GM23338 (cell line): ENCODE measurements around the gene SIGLEC7. TPM values are rescaled to one million over a fixed set of nuclear protein-coding genes. Genes with fewer than 3 reads are reported as not detected.

Source experiments
- ATAC-seq: fragments of 200-7000 bp; cut with Tn5 transposase; 3 replicates; pipeline ENCODE4 v1.9.1; 2020
- DNase-seq: peaks from one replicate; pipeline ENCODE4 v3.0.0-alpha.2; 2015; ENCODE audit warnings: low spot score
- H2AFZ ChIP-seq: fragments of 200-600 bp; sonication (generic); 2 replicates; pipeline ENCODE4 v1.8.0; 2016; ENCODE audit warnings: antibody characterized with exemption, mild to moderate bottlenecking, moderate library complexity
- H3F3A ChIP-seq: fragments of 200-600 bp; sonication (generic); replicated peaks from 2 replicates; pipeline ENCODE4 v1.8.0; 2017; ENCODE audit warnings: antibody characterized with exemption, mixed run types, low read depth
- H3K27ac ChIP-seq: fragments of 200-600 bp; sonication (generic); 2 replicates; pipeline ENCODE4 v1.6.1; 2016; ENCODE audit warnings: low read depth
- H3K27me3 ChIP-seq: fragments of 200-600 bp; sonication (generic); 2 replicates; pipeline ENCODE4 v1.8.0; 2016; ENCODE audit warnings: mild to moderate bottlenecking, mixed run types, moderate library complexity; ENCODE audit not compliant: insufficient read depth
- H3K36me3 ChIP-seq: fragments of 200-600 bp; sonication (generic); 2 replicates; pipeline ENCODE4 v1.8.0; 2016; ENCODE audit warnings: mild to moderate bottlenecking; ENCODE audit not compliant: insufficient read depth
- H3K4me1 ChIP-seq: fragments of 200-600 bp; sonication (generic); 2 replicates; pipeline ENCODE4 v1.8.0; 2016; ENCODE audit warnings: mild to moderate bottlenecking, moderate library complexity; ENCODE audit not compliant: insufficient read depth
- H3K4me2 ChIP-seq: fragments of 200-600 bp; sonication (generic); 2 replicates; pipeline ENCODE4 v1.7.1; 2017; ENCODE audit warnings: mixed run types
- H3K4me3 ChIP-seq: fragments of 200-600 bp; sonication (generic); 2 replicates; pipeline ENCODE4 v1.6.1; 2016; ENCODE audit warnings: mixed run types
- H3K79me2 ChIP-seq: fragments of 200-600 bp; sonication (generic); replicated peaks from 2 replicates; pipeline ENCODE4 v1.8.0; 2017; ENCODE audit warnings: mild to moderate bottlenecking; ENCODE audit not compliant: insufficient read depth
- H3K9me2 ChIP-seq: fragments of 200-600 bp; sonication (generic); 2 replicates; pipeline ENCODE4 v1.8.0; 2017; ENCODE audit not compliant: insufficient read depth
- H4K20me1 ChIP-seq: fragments of 200-600 bp; sonication (generic); replicated peaks from 2 replicates; pipeline ENCODE4 v1.8.0; 2017; ENCODE audit warnings: mild to moderate bottlenecking; ENCODE audit not compliant: insufficient read depth
- H3K27ac Mint-ChIP-seq: 2 replicates; pipeline ENCODE4 v1.8.0; 2020; ENCODE audit warnings: inconsistent platforms, mild to moderate bottlenecking, moderate library complexity, mixed read lengths
- H3K27me3 Mint-ChIP-seq: 3 replicates; pipeline ENCODE4 v1.8.0; 2022; ENCODE audit warnings: low read depth, mild to moderate bottlenecking, moderate library complexity, mixed read lengths, inconsistent platforms; ENCODE audit not compliant: insufficient read depth, poor library complexity
- H3K36me3 Mint-ChIP-seq: 3 replicates; pipeline ENCODE4 v1.8.0; 2021; ENCODE audit warnings: low read depth, mild to moderate bottlenecking, inconsistent platforms, moderate library complexity, mixed read lengths
- H3K4me1 Mint-ChIP-seq: 3 replicates; pipeline ENCODE4 v1.8.0; 2020; ENCODE audit warnings: mild to moderate bottlenecking, inconsistent platforms, mixed read lengths
- H3K4me3 Mint-ChIP-seq: 3 replicates; pipeline ENCODE4 v1.8.0; 2021; ENCODE audit warnings: moderate library complexity, mild to moderate bottlenecking, inconsistent platforms, mixed read lengths
- H3K9me3 Mint-ChIP-seq: 3 replicates; pipeline ENCODE4 v1.8.0; 2020; ENCODE audit warnings: moderate library complexity, mild to moderate bottlenecking, inconsistent platforms, mixed read lengths
- CREB1 ChIP-seq: fragments of 250-450 bp; sonication (Bioruptor Pico); IDR thresholded peaks from 2 replicates; pipeline ENCODE4 v1.5.0; 2020; ENCODE audit warnings: low read depth, mild to moderate bottlenecking, moderate library complexity
- CTCF ChIP-seq, 2 experiments: fragments of 200-600 bp in 1 of 2; sonication (generic) in 1 of 2; conservative IDR thresholded peaks; 2 replicates each; pipeline versions ENCODE4 v1.5.1 to v1.6.1; 2016 to 2017; ENCODE audit warnings: antibody characterized with exemption in 2 of 2, low read depth in 2 of 2, mild to moderate bottlenecking in 2 of 2, moderate library complexity in 1 of 2
- ETS1 ChIP-seq: IDR thresholded peaks from 2 replicates; pipeline ENCODE4 v1.6.1; 2016; ENCODE audit warnings: antibody characterized with exemption
- EZH2phosphoT487 ChIP-seq: fragments of 200-600 bp; sonication (generic); IDR thresholded peaks from one replicate; pipeline ENCODE4 v1.8.1; 2018; ENCODE audit warnings: antibody characterized with exemption; ENCODE audit not compliant: unreplicated experiment
- NANOG ChIP-seq: IDR thresholded peaks from 2 replicates; pipeline ENCODE4 v1.6.1; 2016; ENCODE audit warnings: antibody characterized with exemption, borderline replicate concordance
- POLR2AphosphoS5 ChIP-seq: IDR thresholded peaks from 2 replicates; pipeline ENCODE4 v1.6.1; 2016; ENCODE audit warnings: antibody characterized with exemption, low read depth
- REST ChIP-seq: IDR thresholded peaks from one replicate; pipeline ENCODE4 v1.6.1; 2018; ENCODE audit warnings: antibody characterized with exemption; ENCODE audit not compliant: unreplicated experiment
- STAT1 ChIP-seq: IDR thresholded peaks from one replicate; pipeline ENCODE4 v1.6.1; 2016; ENCODE audit warnings: antibody characterized with exemption; ENCODE audit not compliant: unreplicated experiment
- ZNF114 ChIP-seq: fragments of 250-450 bp; sonication (Bioruptor Pico); IDR thresholded peaks from 2 replicates; pipeline ENCODE4 v1.5.0; 2020; ENCODE audit warnings: mild to moderate bottlenecking, moderate library complexity
- ZNF331 ChIP-seq: fragments of 250-450 bp; sonication (Bioruptor Pico); IDR thresholded peaks from 2 replicates; pipeline ENCODE4 v1.5.0; 2020; ENCODE audit warnings: low read depth, mild to moderate bottlenecking, moderate library complexity
- ZNF462 ChIP-seq: fragments of 250-450 bp; sonication (Bioruptor Pico); IDR thresholded peaks from 2 replicates; pipeline ENCODE4 v1.5.0; 2020; ENCODE audit warnings: mild to moderate bottlenecking, moderate library complexity
- polyA plus RNA-seq: library from polyadenylated mRNA; unstranded; fragments of >200 nt; fragmentation: Nextera tagmentation; extraction: Ambion mirVana; gene quantifications from 2 replicates; pipeline ENCODE4 v1.2.1, GENCODE V29; 2016
- total RNA-seq: library from RNA; depleted of rRNA; stranded (reverse); fragments of >200 nt; shearing (Covaris generic); gene quantifications from 2 replicates; pipeline ENCODE4 v1.2.3, GENCODE V29; 2014

Gene SIGLEC7
- total and polyA plus RNA-seq, 2 experiments from 2014 or later = not detected

GRCh38 chr19:51139299-51140014, 2.6 kb upstream of the SIGLEC7 start:
- Histone ChIP-seq H3K27ac (no peak overlapping the region), H3K4me3 (no peak overlapping the region), H3K4me1 (peaks cover 14% of the 10 kb centered on the region), H3K79me2 (no peaks in the 10 kb centered on the region), H3K4me2 (no peak overlapping the region), H3K27me3 (no peaks in the 10 kb centered on the region), H4K20me1 (no peaks in the 10 kb centered on the region), H3F3A (no peaks in the 10 kb centered on the region), H3K36me3 (no peaks in the 10 kb centered on the region), H3K9me2 (no peaks in the 10 kb centered on the region), H2AFZ (no peak overlapping the region)
- Mint-ChIP-seq H3K4me3 (no peak overlapping the region), H3K27me3 (peaks cover 29% of the 10 kb centered on the region), H3K36me3 (no peaks in the 10 kb centered on the region), H3K27ac (no peak overlapping the region), H3K4me1 (peaks cover 31% of the 10 kb centered on the region), H3K9me3 (peaks cover 3% of the 10 kb centered on the region; the same call in 2 of the 3 replicates)
- TF ChIP-seq NANOG = no peak
- no peak for TF ChIP-seq ETS1
- no peak for TF ChIP-seq CTCF (conservative IDR thresholded peaks at IDR 0.05; ENCODE audit: low read depth in 2 of 2)
- no peak for TF ChIP-seq EZH2phosphoT487
- TF ChIP-seq REST = no peak
- no peak for TF ChIP-seq ZNF462 (CRISPR knock-in tag)
- no peak for TF ChIP-seq ZNF114 (CRISPR knock-in tag)
- no peak for TF ChIP-seq STAT1
- TF ChIP-seq POLR2AphosphoS5 = no peak
- TF ChIP-seq CREB1 (CRISPR knock-in tag) = no peak
- TF ChIP-seq ZNF331 (CRISPR knock-in tag) = no peak
- no peak for ATAC-seq
- DNase-seq = no peak
